GM21526 (cell line): ENCODE data around the gene YWHAE.
A peak's percentile ranks its signal among the peaks of the same experiment; 100 is the strongest.
"Not testable (repeated sequence)": the region's sequence is repeated elsewhere in the genome, so short reads cannot be mapped to it uniquely, and the experiment has no call there.

Experiments used
- ATAC-seq: cut with Tn5 transposase; IDR thresholded peaks from one replicate; pipeline ENCODE4 v1.9.1; 2021; ENCODE audit warnings: moderate library complexity; ENCODE audit not compliant: unreplicated experiment, low FRiP score

YWHAE gene

GRCh38 chr17:1399679-1400512 is at the start of gene YWHAE:
YWHAE (minus strand) TSS chr17:1400222; CDS start chr17:1400110, 112 bp downstream.
- ATAC-seq = peak; percentile 79

- no peak for ATAC-seq
Observed at GRCh38 chr17:1449412-1449967, 49.5 kb upstream of the YWHAE start.

GRCh38 chr17:1447052-1447451 is 47.0 kb upstream of the YWHAE start:
- no peak for ATAC-seq

GRCh38 chr17:1446201-1446600 is 46.2 kb upstream of the YWHAE start:
- ATAC-seq = no peak

GRCh38 chr17:1445695-1446094 is 45.7 kb upstream of the YWHAE start:
- not testable (repeated sequence) for ATAC-seq

- not testable (repeated sequence) for ATAC-seq
Observed at GRCh38 chr17:1442721-1443120, 42.7 kb upstream of the YWHAE start.

GRCh38 chr17:1442187-1442586 is 42.2 kb upstream of the YWHAE start:
- ATAC-seq = no peak

GRCh38 chr17:1440921-1441320 is 40.9 kb upstream of the YWHAE start:
- ATAC-seq = no peak

- ATAC-seq = no peak
Observed at GRCh38 chr17:1438593-1439083, 38.6 kb upstream of the YWHAE start.

GRCh38 chr17:1435326-1435725 is 35.3 kb upstream of the YWHAE start:
- no peak for ATAC-seq

GRCh38 chr17:1434150-1434549 is 34.1 kb upstream of the YWHAE start:
- no peak for ATAC-seq

- no peak for ATAC-seq
Observed at GRCh38 chr17:1431631-1432104, 31.6 kb upstream of the YWHAE start.

- no peak for ATAC-seq
Observed at GRCh38 chr17:1423456-1424135, 23.6 kb upstream of the YWHAE start.

- ATAC-seq = no peak
Observed at GRCh38 chr17:1422885-1423284, 22.9 kb upstream of the YWHAE start.

GRCh38 chr17:1421470-1421869 is 21.4 kb upstream of the YWHAE start:
- ATAC-seq = no peak

GRCh38 chr17:1420981-1421380 is 21.0 kb upstream of the YWHAE start:
- no peak for ATAC-seq

GRCh38 chr17:1420163-1420562 is 20.1 kb upstream of the YWHAE start:
- no peak for ATAC-seq

GRCh38 chr17:1418476-1418875 is 18.5 kb upstream of the YWHAE start:
- not testable (repeated sequence) for ATAC-seq

- ATAC-seq = no peak
Observed at GRCh38 chr17:1416414-1416813, 16.4 kb upstream of the YWHAE start.

GRCh38 chr17:1414634-1415033 is 14.6 kb upstream of the YWHAE start:
- no peak for ATAC-seq

GRCh38 chr17:1414001-1414574 is 14.1 kb upstream of the YWHAE start:
- no peak for ATAC-seq
